Hepatocyte (in vitro differentiated cells): Measurements from ENCODE around the gene GRM4. TPM values are rescaled to one million over a fixed set of nuclear protein-coding genes. Genes with fewer than 3 reads are reported as not detected.

Source experiments
- DNase-seq: peaks from one replicate; pipeline ENCODE4 v3.0.0-alpha.2; 2016; ENCODE audit warnings: low spot score
- H2AFZ ChIP-seq: fragments of 200-600 bp; sonication (generic); 2 replicates; pipeline ENCODE4 v1.6.0; 2016; ENCODE audit warnings: antibody characterized with exemption, mild to moderate bottlenecking
- H3K27ac ChIP-seq: fragments of 200-600 bp; sonication (generic); 2 replicates; pipeline ENCODE4 v1.5.1; 2016; ENCODE audit warnings: mild to moderate bottlenecking
- H3K27me3 ChIP-seq: fragments of 200-600 bp; sonication (generic); 2 replicates; pipeline ENCODE4 v1.6.1; 2016
- H3K36me3 ChIP-seq: fragments of 200-600 bp; sonication (generic); replicated peaks from 2 replicates; pipeline ENCODE4 v1.5.1; 2016; ENCODE audit warnings: low read depth; ENCODE audit not compliant: insufficient read depth
- H3K4me1 ChIP-seq: fragments of 200-600 bp; sonication (generic); 2 replicates; pipeline ENCODE4 v1.5.1; 2016; ENCODE audit warnings: mild to moderate bottlenecking, moderate library complexity; ENCODE audit not compliant: insufficient read depth
- H3K4me2 ChIP-seq: fragments of 200-600 bp; sonication (generic); 2 replicates; pipeline ENCODE4 v1.6.0; 2016
- H3K4me3 ChIP-seq: fragments of 200-600 bp; sonication (generic); 2 replicates; pipeline ENCODE4 v1.5.1; 2016; ENCODE audit warnings: mild to moderate bottlenecking
- H3K79me2 ChIP-seq: fragments of 200-600 bp; sonication (generic); 2 replicates; pipeline ENCODE4 v1.6.0; 2017; ENCODE audit warnings: mild to moderate bottlenecking
- H3K9me2 ChIP-seq: fragments of 200-600 bp; sonication (generic); replicated peaks from 2 replicates; pipeline ENCODE4 v1.6.0; 2017; ENCODE audit warnings: mild to moderate bottlenecking; ENCODE audit not compliant: insufficient read depth
- H3K9me3 ChIP-seq: fragments of 200-600 bp; sonication (generic); 2 replicates; pipeline ENCODE4 v1.5.1; 2016; ENCODE audit warnings: low read depth, mild to moderate bottlenecking
- H4K20me1 ChIP-seq: fragments of 200-600 bp; sonication (generic); 2 replicates; pipeline ENCODE4 v1.6.0; 2016; ENCODE audit warnings: mild to moderate bottlenecking; ENCODE audit not compliant: insufficient read depth, poor library complexity, severe bottlenecking
- CTCF ChIP-seq: fragments of 200-600 bp; sonication (generic); IDR thresholded peaks from 2 replicates; pipeline ENCODE4 v1.5.1; 2016; ENCODE audit warnings: antibody characterized with exemption, mild to moderate bottlenecking; ENCODE audit not compliant: poor library complexity
- EZH2 ChIP-seq: fragments of 200-600 bp; sonication (generic); IDR thresholded peaks from 2 replicates; pipeline ENCODE4 v1.6.1; 2016; ENCODE audit warnings: antibody characterized with exemption, mild to moderate bottlenecking, borderline replicate concordance
- EZH2phosphoT487 ChIP-seq: fragments of 200-600 bp; sonication (generic); IDR thresholded peaks from one replicate; pipeline ENCODE4 v1.6.1; 2018; ENCODE audit warnings: antibody characterized with exemption, mild to moderate bottlenecking, low read depth, moderate library complexity; ENCODE audit not compliant: unreplicated experiment, severe bottlenecking
- WGBS: methylation state at CpG from one replicate; pipeline ENCODE4 v1.1.6; 2016; ENCODE audit warnings: low lambda C conversion rate; ENCODE audit errors: missing lambda C conversion rate; 5-methylcytosine and 5-hydroxymethylcytosine counted together
- polyA plus RNA-seq: library from polyadenylated mRNA; unstranded; fragments of >200 nt; fragmentation: Nextera tagmentation; extraction: Ambion mirVana; gene quantifications from 2 replicates; pipeline ENCODE4 v1.2.1, GENCODE V29; 2016
- total RNA-seq: library from RNA; depleted of rRNA; stranded (reverse); fragments of >200 nt; gene quantifications from 2 replicates; pipeline ENCODE4 v1.2.3, GENCODE V29; 2014

Gene GRM4
- total and polyA plus RNA-seq, 2 experiments from 2014 or later = 0.03 TPM; not detected in 1

- WGBS = 76% methylated on average over 4 of the region's 4 CpGs
- peaks cover 62% of the 10 kb centered on the region for H3K27me3 ChIP-seq
Observed at GRCh38 chr6:34138191-34138590, 7.7 kb downstream of the GRM4 start.

GRCh38 chr6:34135541-34135940 lies 10.3 kb downstream of the GRM4 start:
- H3K4me2 ChIP-seq = no peak overlapping the region
- TF ChIP-seq EZH2phosphoT487 = no peak
- no peaks in the 10 kb centered on the region for H3K79me2 ChIP-seq
- no peak overlapping the region for H2AFZ ChIP-seq
- peaks cover 36% of the 10 kb centered on the region for H3K27me3 ChIP-seq
- H3K9me3 ChIP-seq = no peaks in the 10 kb centered on the region
- 68% methylated on average over 2 of the region's 2 CpGs for WGBS
- no peak overlapping the region for H3K27ac ChIP-seq
- no peaks in the 10 kb centered on the region for H3K9me2 ChIP-seq
- H3K36me3 ChIP-seq = no peaks in the 10 kb centered on the region
- no peak overlapping the region for H3K4me3 ChIP-seq
- H3K4me1 ChIP-seq = no peaks in the 10 kb centered on the region
- no peaks in the 10 kb centered on the region for H4K20me1 ChIP-seq
- no peak for DNase-seq

More at GRCh38 chr6:34138191-34138590, 7.7 kb downstream of the GRM4 start:
- Histone ChIP-seq H3K9me3 (no peaks in the 10 kb centered on the region), H3K4me1 (no peaks in the 10 kb centered on the region), H3K9me2 (no peaks in the 10 kb centered on the region), H3K79me2 (no peaks in the 10 kb centered on the region), H4K20me1 (no peaks in the 10 kb centered on the region), H2AFZ (no peak overlapping the region), H3K36me3 (no peaks in the 10 kb centered on the region), H3K4me2 (no peak overlapping the region), H3K4me3 (no peak overlapping the region), H3K27ac (no peak overlapping the region)
- no peak for DNase-seq
- TF ChIP-seq CTCF (no peak), EZH2 (no peak), EZH2phosphoT487 (no peak)

GRCh38 chr6:34132486-34133185 lies 13.3 kb downstream of the GRM4 start:
- TF ChIP-seq EZH2 (no peak), EZH2phosphoT487 (no peak), CTCF (no peak)
- no peaks in the 10 kb centered on the region for H3K4me1 ChIP-seq
- 57% methylated on average over 20 of the region's 20 CpGs for WGBS
- H3K9me2 ChIP-seq = no peaks in the 10 kb centered on the region
- H3K36me3 ChIP-seq = no peaks in the 10 kb centered on the region
- H2AFZ ChIP-seq = no peak overlapping the region
- H3K27ac ChIP-seq = no peak overlapping the region
- peaks cover 12% of the 10 kb centered on the region for H3K27me3 ChIP-seq
- H3K9me3 ChIP-seq = no peaks in the 10 kb centered on the region
- no peaks in the 10 kb centered on the region for H4K20me1 ChIP-seq
- no peak overlapping the region for H3K4me3 ChIP-seq
- H3K4me2 ChIP-seq = no peak overlapping the region
- H3K79me2 ChIP-seq = no peaks in the 10 kb centered on the region
- peak; percentile 80 for DNase-seq

- 21% methylated on average over 11 of the region's 11 CpGs for WGBS
- Histone ChIP-seq H2AFZ (no peak overlapping the region), H3K4me2 (no peak overlapping the region)
Observed at GRCh38 chr6:34131326-34132290, 14.3 kb downstream of the GRM4 start.

More at GRCh38 chr6:34131326-34132290, 14.3 kb downstream of the GRM4 start:
- H3K9me2 ChIP-seq = no peaks in the 10 kb centered on the region
- no peak overlapping the region for H3K27ac ChIP-seq
- no peaks in the 10 kb centered on the region for H4K20me1 ChIP-seq
- H3K79me2 ChIP-seq = no peaks in the 10 kb centered on the region
- H3K4me3 ChIP-seq = no peak overlapping the region
- peaks cover 8% of the 10 kb centered on the region for H3K27me3 ChIP-seq
- no peaks in the 10 kb centered on the region for H3K9me3 ChIP-seq
- DNase-seq = no peak
- H3K4me1 ChIP-seq = no peaks in the 10 kb centered on the region
- no peaks in the 10 kb centered on the region for H3K36me3 ChIP-seq
- no peak for TF ChIP-seq EZH2phosphoT487
- no peak for TF ChIP-seq CTCF
- no peak for TF ChIP-seq EZH2
